HG03460 (cell line): ENCODE results near the gene GNAZ.

Experiments used
- ATAC-seq: cut with Tn5 transposase; IDR thresholded peaks from one replicate; pipeline ENCODE4 v1.9.1; 2021; ENCODE audit not compliant: unreplicated experiment

The GNAZ gene

DNA sequence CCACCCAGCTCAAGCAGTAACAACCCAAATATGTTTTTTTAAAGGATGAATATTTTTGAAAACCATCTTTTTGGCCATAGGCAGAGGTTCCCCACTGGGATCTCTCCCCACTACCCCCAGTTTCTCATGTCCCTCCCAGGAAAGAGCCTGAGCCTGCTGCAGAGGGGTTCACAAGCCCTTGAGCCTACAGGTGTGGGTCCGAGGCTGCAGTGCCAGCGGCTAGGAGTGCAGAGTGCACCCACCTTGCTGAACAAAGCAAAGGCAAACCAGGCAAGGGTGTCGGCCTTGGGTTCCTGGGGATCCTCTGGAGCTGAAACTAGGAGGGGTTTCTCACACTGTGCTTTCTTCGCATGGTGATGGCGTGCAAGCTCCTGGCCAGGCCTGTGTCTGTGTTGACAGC is 35.0 kb downstream of the GNAZ start:
- ATAC-seq = no peak

DNA sequence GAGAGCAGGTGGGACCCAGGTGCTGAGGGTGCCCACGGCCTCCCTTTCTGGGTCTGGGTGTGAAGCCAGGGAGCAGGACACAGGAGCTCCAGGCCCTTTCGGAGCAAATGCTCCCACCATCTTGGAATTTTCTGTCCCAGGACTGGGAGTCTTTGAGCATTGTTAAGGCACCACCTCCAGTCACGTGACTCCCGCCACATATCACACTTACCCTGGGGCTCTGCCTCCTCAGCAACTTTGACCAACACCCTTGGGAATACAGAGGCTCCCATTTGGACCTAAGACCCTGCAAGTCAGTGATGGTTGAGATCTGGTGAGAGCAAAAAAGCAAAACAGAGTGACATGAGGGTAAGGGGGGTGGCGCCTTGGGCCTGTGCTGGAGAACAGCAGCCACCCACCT is 35.6 kb downstream of the GNAZ start:
- ATAC-seq = no peak

DNA sequence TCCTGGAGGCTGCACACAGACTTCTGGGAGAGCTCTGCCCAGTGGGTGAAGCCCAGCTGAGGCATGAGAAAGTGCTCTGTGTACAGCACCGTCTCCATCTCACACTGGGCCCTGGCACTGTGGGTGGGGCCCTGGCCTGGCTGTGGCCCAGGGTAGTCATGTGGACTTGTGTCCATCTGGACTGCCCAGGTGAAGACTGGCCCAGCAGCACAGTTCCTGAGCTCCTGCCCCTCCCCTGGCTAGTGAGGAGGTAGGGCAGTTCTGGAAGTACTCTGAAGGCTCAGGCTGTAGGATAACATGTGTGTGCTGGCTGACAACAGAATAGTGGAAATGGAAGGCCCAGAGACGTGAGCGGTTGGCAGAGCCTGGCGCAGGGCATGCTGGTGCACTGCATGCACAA is 36.0 kb downstream of the GNAZ start:
- no peak for ATAC-seq

DNA sequence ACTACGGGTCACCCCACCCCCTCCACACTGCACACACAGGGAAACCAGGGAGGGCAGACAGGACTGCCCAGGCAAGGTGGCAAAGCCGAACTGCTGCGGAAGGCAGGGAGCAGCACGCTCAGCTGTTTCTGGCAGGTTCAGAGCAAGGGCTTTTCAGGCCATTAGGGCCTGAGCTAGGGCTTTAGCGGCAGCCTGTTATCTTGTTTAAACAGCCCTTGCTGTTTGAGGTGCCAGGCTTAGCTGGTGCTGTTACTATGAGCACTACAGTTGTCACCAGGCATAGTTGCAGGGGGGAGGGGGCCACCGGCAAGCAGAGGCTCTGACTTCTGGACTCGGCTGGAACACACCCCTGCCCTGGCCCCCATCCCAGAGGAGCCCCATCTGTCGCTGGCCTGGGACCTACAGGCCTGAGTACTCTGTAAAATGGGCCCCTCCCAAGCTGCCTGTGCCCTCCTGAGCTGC is 36.6 kb downstream of the GNAZ start:
- no peak for ATAC-seq

DNA sequence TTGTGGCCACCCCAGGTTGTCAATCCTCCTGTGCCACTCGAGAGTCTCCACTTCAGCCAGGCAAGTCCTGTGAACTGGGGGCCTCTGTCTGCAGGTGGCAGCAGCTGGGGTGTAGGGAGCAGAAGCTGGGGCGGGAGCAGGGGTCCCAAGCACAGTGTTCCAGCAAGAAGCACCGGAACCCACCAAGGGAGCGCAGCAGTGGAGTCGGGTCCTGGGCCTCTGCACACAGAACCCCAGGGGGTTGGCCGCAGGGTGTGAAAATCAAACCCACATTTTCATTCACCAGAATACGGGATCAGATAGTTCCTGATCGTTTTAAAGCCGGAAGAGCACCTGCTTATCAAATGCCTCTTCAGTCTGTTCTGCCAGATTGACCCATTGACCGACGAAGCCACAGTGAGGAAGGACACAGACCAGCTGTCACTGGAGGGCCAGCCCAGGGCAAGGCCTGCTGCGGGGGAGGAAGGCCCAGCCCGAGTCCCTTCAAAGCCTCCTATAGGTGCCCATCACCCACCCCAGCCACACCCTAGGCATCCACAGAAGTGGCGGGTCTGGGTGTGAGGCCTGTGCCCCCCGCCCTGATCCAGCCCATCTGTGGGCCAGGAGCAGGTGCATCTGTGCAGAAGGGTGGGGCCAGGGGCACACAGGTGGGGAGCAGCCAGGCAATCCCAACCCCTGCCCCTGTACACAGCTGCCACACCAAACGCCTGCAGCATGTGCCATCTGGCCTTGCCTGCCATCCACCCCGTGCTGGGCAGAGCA is 37.3 kb downstream of the GNAZ start:
- ATAC-seq = no peak

DNA sequence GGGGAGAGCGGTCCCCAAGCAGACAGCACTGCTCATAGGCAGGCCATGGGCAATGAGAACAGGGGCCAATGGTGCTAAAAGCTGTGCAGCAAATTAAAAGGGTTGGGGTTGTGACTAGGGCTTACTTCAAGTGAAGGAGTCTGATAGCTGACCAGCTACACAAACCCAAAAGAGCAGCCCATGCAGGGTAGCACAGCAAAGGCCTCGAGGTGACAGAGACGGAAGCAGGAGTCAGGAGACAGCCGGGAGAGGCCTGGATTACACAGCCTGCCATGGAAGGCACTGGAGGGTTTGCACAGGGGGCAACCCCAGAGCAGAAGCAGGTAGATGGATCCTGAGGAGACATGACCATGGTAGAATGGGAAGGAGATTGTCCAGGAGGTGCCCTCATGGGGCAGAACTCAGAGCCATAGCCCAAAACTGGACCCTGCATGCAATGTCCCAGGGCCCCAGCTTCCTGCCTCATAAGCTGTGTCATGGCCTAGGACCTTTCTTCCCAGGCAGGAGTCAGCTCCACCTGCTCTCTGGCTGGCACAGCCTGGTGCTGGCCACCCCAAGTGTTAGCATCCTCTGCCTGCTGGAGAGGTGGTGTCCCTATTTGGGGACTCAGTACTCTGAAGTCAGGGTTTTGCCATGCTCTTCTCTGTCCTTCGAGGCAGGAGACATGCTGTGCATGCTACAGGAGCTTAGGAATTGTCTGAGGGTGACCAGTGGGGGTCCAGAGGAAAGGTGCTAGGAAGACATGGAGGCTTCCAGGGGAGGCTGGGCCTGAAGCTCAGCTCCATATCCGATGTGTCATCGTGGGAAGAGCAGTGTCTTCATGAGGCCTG is 38.1 kb downstream of the GNAZ start:
- ATAC-seq = no peak

DNA sequence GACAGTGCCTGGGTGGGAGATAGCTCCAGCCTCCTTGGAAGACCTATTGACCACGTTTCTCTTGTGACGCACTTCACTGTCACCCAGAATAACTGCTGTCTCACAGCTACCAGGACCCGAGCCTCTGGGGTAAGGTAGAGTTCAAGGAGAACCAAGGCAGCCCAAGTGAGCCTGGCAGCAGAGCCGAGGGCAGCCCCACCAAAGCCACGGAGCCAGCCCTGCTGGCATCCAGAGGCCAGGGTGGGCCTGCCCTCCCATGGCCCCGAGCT is 38.7 kb downstream of the GNAZ start:
- ATAC-seq = no peak

DNA sequence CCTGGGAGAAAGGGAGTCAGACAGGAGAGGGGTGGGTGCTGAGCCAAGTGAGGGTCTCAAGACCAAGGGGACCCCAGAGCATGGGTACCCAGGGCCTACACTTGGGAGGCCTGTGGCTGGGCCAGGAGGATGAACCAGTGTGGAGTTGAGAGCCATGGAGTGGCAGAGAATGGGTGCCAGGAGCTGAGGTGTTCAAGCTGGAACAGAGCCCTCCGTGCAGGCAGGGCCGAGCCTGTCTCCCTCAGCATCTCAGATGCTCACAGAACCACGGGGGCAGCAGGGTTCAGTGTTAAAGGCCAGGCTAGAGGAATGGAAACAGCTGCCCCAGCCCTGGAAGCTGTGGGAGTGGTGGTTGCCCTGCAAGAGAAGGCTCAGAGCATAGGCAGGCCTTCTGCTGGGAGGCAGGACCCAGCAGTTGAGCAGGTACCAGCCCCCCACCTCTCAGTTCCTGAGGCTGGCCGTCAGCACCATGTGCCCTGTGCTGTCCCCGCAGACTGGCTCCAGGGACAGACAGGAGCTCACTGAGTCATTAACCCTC is 39.2 kb downstream of the GNAZ start:
- ATAC-seq = no peak

DNA sequence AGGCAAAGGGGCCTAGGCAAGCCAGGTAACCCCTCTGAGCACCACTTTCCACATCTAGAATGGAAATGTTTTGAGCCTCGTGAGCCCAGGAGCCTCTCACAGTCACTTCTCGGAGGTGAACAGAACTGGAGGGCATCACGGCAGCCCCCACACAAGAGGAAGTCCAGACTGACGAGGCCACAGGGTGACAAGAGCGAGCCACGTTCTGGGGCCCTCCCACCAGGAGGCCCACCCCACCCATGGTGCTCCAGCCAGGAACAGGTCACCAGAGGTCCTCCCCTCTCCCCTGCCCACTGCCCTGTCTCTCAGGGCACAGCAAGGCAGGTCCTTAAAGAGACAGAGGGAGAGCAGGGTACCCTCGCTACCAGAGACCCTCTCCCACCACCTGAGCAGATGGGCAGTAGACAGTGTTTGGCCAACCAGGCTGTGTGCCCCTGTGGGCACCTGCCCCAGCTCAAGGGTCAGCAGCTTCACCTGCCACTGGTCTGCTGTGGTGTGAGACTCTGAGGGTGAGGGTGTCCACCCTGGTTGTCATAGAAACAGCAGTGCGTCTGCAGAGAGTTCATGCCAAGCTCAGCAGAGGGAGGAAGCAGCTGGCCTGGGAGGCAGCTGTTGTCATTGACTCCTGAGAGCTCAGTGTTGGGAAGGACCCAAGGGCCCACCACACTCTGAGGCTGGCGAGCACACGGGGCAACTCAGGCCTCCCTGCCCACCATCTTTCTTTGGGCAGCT is 40.0 kb downstream of the GNAZ start:
- ATAC-seq = no peak

DNA sequence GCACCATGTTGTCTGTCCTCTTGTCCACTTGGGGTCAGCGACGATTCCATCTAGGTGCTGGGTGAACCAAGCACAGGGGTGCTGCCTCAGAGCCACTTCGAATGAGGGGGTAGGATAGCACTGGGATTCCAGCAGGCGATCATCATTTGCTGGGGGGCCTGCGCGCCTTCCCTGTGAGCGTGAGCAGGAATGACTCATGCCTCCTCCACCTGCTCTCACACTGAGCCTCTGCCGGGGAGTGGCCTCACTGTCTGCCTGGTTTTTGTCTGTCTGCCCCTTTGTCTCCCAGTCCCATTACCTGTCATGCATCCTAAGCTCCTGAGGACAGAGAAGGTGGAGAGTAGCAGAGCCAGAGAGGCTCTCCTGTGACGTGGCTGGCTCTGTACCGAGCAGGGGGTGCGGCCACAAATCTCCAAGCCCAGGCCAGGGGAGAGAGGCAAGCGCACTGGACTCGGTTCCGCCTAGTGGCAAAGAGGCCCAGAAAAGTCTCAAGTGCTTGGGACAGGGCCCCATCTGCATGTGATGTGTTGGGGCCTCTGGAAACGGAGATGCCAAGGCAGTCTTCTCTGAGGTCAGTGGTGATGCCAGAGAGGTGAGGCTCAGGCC is 40.7 kb downstream of the GNAZ start:
- no peak for ATAC-seq

DNA sequence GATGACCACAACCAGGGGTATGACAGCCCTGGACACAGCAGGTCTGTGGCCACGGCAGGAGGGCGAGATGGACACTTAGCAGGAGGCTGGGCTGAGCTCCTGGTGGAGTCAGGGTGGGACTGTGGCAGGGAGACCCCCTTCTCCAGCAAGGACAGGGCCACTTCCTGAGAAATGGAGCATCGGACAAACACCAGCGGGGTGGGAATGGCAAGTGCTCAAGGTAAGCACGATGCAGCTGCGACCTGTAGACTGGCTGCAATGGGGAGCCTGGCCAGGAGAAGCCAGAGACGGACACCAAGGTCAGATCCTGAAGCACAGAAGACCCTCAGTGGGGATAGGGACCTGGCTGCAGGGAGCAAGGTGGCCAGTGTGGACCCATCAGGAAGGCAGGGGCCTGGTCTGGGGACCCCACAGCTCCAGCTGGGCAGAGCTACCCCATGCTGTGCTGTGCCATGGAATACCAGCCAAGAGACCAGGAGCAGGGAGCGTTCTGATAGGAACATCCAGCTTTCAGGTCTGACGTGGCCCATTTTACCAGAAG is 42.2 kb downstream of the GNAZ start:
- ATAC-seq = no peak

DNA sequence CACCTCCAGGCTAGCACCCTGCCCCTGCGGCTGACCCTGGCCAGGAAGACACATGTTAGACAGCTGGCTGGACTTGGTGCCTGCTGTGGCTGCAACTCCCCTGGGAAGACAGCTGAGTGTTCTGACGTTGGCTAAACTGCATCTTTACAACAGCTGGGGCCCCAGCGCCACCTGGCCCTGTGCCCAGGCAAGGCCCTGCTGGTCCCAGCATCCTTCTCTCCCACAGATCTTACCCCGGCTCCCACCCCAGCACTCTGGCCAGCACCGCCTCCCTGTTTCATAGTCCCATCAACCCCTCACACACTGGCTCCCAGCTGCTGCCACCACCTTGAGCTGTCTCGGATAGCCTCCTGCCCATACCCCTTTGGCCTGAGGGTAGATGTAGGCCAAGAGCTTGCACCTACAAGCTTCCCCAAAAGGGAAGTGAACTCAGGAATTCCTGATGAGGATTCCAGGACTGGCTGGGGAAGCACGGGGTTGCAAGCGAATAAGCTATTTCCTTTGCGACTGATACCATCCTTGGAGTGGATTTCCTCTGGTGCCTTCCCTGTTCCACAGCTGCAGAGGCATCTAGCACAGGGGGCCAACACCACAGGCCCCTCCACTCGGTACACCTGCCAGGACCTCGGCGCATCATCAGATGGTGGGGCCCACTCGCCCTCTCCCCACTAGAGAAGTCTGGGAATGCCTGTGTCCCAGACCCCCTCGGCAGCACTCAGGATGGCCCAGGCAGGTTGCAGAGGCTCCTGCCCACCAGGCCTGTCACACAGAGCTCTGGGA is 42.9 kb downstream of the GNAZ start:
- ATAC-seq = no peak

DNA sequence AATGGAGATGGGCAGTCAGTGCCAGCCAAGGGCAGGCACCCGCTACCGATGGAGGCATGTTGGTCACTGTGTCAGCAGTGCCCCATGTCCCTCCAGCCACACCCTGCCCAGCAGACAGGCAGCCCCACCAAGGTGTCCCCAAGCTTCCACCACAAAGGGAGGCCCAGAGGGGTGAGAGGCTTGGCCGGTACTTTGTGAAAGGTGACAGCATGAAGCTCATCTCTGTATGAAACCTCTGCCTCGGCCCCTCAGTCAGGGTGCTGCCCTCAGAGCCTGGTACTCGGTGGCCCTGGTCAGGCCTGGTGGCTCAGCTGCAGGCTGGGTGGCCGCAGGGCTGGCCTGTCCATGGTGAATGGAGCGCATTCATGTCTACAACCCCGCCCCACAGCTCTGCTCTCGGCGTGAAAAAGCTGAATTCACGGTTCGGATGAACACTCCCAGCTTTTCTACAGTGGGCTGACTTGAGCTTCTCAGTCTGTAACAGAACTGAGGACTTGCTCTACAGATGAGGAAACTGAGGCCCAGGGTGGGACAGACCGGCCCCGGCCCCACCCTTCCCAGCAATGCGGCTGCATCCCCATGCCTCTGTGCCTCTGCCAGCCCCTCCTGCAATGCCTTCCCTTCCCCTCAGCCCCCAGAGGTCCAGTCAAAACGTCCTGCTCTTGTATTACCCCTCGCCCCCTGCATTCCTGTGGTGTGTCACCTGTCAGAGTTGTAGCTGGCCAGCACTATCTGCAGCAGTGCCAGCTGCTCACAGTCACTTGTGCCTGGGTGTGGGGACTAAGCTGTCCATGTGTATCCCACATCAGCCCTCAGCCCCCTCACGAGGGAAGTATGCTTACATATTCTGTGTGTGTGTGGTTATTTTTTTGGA is 43.8 kb downstream of the GNAZ start:
- no peak for ATAC-seq

DNA sequence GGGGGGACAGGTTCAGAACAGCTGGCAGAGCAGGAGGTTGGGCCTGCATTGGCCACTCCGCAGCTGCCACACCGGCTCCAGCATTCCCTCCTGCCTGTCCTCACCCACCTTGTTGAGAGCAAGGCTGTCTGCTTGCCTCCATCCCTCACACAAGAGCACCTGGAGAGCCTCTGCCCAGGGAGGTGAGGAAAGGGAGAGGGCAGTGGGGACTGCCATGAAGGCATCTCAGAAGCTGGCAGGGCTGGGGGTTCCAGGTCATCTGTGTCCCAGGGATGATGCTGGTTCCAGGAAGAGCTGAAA is 44.4 kb downstream of the GNAZ start:
- ATAC-seq = no peak

DNA sequence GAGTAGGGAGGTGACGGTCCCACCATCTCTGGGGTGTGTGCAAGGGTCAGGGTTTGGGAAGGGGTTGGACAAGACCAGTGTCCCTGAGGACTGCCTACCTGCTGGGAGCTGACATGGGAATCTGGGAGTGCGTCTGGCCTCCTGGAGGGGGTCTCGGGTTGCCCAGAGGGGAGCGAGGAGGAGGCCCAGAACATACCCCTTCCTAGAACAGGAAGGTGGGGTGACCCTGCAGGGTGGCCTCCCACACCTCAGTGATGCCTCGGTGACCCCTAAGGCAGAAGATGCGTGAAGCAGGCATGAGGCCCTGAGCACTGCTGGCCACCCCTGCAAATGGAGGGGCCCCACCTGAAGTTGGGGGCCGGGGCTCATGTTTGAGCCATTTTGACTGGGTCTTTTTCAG is 45.0 kb downstream of the GNAZ start:
- ATAC-seq = no peak

DNA sequence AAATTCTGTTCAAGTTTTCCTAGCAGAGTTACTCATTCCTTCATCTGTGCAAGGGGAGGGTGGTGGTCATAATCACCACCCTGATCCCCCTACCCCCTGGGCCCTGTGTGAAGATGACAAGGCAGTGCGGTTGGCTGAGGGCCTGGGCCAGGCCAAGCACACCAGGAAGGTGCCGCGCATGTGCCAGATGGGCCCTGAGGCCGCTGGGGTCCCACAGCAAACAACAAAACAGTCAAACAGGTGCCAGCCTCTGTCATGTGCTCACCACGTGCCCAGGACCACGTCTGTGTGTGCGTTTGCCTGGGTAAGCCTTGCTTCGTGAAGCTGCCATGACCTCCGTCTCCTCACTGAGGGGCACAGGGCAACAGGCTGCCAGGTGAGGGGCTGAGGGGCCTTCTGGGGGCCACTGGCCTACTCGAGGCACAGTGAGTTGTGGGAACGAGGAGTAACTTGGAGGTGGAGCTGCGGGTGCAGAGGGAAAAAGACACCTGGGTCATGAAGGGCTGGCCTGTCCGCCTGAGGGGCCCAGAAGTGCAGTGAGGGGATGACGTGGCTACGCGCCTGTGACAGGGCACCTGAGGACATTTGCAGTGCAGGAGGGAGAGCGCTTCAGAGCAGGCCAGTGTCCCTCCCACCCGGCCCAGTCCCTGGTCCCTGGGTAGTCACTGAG is 45.6 kb downstream of the GNAZ start:
- ATAC-seq = no peak

DNA sequence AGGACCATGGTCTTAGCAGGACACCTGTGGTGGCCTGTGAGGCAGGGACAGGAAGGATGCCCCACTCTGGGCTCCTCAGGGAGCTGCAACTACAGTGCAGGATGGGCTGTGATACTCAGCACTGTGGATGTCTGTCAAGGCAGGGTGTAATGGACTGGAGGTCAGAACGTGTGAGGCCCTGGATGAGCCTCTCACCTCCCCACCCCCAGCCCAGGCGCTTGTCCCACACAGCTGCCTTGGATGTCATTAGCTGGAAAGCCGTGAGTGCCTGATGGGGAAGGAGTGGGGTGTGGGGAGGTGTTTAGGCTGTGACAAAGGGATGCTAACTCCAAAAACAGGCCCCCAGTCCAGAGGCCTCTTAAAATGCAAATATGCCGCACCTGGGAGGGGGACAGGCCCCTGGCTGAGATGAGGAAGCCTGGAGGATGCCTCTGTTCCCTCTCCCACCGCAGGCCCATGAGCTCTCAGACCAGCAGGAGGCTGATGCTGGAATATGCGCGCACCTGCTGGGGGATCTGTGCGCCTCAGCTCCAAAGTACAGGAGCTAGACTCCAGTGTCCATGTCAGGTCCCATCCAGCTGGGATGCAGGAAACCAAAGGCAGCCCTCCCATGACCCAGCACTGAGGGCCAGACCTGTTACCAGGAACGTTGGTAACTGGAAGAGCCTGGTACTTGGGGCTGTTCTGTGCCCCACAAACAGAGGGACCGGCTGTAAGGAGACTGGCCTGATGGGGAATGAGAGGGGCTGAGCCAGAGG is 46.4 kb downstream of the GNAZ start:
- no peak for ATAC-seq

DNA sequence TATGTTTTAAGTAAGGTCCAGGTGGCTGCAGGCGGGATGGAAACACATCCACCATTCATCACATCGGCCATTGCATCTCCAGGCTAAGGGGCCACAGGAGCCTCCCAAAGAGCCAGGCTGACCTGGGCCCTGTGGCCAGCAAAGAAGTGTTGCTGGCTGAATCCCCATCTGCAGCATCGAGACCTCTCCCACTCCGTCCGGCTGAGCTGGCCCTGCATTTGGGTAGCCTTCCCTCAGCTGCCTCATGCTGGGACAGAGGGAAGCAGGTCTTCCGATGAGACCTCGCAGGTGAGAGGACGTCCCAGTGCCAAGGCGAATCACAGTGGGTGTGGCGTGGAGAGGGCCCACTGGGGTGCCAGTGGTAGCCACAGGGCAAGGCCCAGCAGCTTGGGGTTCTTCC is 47.0 kb downstream of the GNAZ start:
- ATAC-seq = no peak
